Left ventricle myocardium inferior (tissue), 1 donor: ENCODE measurements around the gene MAPK4. TPM values are rescaled to one million over a fixed set of nuclear protein-coding genes. Genes with fewer than 3 reads are reported as not detected.

Source experiments
- DNase-seq: peaks from one replicate; pipeline ENCODE4 v3.0.0-alpha.2; 2020
- H3K27ac ChIP-seq: fragments of 200-600 bp; replicated peaks from 2 replicates; pipeline ENCODE4 v1.8.0; 2021
- H3K27me3 ChIP-seq: fragments of 200-600 bp; 2 replicates; pipeline ENCODE4 v1.8.0; 2021; ENCODE audit warnings: low read depth
- H3K36me3 ChIP-seq: fragments of 200-600 bp; 2 replicates; pipeline ENCODE4 v1.8.0; 2021
- H3K4me1 ChIP-seq: fragments of 200-600 bp; 2 replicates; pipeline ENCODE4 v1.8.0; 2021
- H3K4me3 ChIP-seq: fragments of 200-600 bp; 2 replicates; pipeline ENCODE4 v1.8.0; 2021; ENCODE audit warnings: mild to moderate bottlenecking, moderate library complexity
- H3K9me3 ChIP-seq: fragments of 200-600 bp; replicated peaks from 2 replicates; pipeline ENCODE4 v1.8.0; 2021
- intact Hi-C: fragments of 100-400 bp; cut with micrococcal nuclease; formaldehyde crosslinking; loops from one replicate; pipeline ENCODE4 v1.11.0; 2022
- total RNA-seq: library from RNA; stranded (reverse); fragmentation: NEBNext Ultra II Directional; extraction: Animal tissue kit (Norgen Biotek cat#: 25700); gene quantifications from one replicate; pipeline ENCODE4 v1.2.1, GENCODE V29; 2021
- TF ChIP-seq, protein P1 (sequence below): fragments of 200-600 bp; IDR thresholded peaks from 2 replicates; pipeline ENCODE4 v1.8.0; 2021; ENCODE audit warnings: antibody characterized with exemption, mild to moderate bottlenecking, borderline replicate concordance
- donor health status: DM: no; HTN: yes; CAD: no; lungs with severe emphysema.

MAPK4 gene
- total RNA-seq, 1 donor from 2014 or later: 21.7 TPM

DNA sequence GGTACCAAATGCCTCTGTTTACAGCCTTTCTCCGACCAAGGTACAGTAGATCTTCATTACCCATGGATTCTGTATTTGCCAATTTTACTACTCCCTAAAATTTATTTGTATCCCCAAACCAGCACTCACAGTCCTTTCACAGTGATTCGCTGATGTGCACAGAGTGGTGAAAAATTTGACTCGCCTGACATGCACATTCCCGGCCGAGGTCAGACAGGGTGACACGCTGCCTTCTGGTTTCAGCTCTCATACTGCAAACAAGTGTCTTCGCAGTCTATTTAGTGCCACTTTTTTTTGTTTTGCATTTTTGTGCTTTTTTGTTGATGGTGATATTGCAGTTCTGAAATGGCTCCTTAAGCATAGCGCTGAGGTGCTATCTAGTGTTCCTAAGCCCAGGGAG is 71.0 kb downstream of the MAPK4 start:
- no peaks in the 10 kb centered on the region for H3K27me3 ChIP-seq
- DNase-seq: no peak
- TF ChIP-seq, protein P1, sequence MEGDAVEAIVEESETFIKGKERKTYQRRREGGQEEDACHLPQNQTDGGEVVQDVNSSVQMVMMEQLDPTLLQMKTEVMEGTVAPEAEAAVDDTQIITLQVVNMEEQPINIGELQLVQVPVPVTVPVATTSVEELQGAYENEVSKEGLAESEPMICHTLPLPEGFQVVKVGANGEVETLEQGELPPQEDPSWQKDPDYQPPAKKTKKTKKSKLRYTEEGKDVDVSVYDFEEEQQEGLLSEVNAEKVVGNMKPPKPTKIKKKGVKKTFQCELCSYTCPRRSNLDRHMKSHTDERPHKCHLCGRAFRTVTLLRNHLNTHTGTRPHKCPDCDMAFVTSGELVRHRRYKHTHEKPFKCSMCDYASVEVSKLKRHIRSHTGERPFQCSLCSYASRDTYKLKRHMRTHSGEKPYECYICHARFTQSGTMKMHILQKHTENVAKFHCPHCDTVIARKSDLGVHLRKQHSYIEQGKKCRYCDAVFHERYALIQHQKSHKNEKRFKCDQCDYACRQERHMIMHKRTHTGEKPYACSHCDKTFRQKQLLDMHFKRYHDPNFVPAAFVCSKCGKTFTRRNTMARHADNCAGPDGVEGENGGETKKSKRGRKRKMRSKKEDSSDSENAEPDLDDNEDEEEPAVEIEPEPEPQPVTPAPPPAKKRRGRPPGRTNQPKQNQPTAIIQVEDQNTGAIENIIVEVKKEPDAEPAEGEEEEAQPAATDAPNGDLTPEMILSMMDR: no peak
- H3K4me3 ChIP-seq: no peak overlapping the region
- intact Hi-C loops: no loop called here
- H3K27ac ChIP-seq: peak overlapping the region; percentile 21
- no peaks in the 10 kb centered on the region for H3K36me3 ChIP-seq
- no peaks in the 10 kb centered on the region for H3K9me3 ChIP-seq
- peaks cover 24% of the 10 kb centered on the region for H3K4me1 ChIP-seq

DNA sequence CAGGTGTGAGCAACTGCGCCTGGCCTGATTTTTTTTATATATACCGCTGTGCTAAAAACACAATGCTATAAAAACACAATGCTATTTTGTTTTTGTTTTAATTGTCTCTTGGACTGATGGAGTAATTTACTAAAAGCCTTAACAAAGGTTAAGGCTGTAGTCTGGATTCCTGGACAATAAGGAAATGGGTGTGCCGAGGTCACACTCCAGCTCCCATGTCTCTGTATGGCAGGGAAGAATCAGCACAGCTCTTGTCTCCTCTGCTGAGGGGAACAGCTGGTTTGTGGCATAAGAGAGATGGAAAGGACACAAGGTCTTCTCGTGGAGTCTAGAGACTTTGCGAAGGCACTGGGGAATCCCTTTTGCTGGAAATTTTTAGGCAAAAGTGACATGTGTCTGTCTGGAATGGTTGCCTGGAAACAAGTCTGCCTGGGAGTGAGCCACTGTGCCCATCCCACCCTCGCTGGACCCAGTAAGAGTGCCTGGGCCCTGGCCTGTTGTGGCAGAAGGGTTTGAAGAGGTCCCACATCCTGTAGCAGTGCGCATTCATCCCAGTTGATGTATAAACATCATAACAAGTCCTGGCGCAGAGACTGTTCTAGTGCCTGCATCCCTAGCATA is 73.1 kb downstream of the MAPK4 start:
- Histone ChIP-seq H3K4me1 (peaks cover 41% of the 10 kb centered on the region), H3K36me3 (no peaks in the 10 kb centered on the region), H3K9me3 (no peaks in the 10 kb centered on the region), H3K4me3 (no peak overlapping the region), H3K27ac (no peak overlapping the region), H3K27me3 (no peaks in the 10 kb centered on the region)
- TF ChIP-seq, protein P1: no peak
- intact Hi-C loops: no loop called here
- no peak for DNase-seq

DNA sequence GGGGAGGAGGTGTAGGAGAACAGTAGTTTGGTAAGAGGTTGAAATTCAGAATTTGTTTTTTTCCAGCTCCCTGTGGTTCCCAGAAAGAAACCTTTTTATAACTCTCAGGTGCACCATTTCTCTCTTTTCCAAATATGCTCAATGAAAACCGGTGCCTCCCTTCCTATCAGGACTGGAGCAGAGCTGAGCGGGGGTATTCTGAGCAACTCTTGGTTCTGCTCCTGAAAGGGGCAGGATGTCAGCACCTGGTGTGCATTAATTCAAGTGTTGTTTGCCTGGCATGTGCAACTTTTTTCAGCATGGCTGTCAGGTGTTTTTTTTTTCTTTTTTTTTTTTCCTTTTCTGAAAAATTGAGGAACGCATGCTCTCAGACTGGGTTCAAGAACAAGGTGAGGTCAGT is 74.1 kb downstream of the MAPK4 start:
- TF ChIP-seq, protein P1: no peak
- no peak overlapping the region for H3K4me3 ChIP-seq
- H3K27me3 ChIP-seq: no peaks in the 10 kb centered on the region
- no peaks in the 10 kb centered on the region for H3K36me3 ChIP-seq
- H3K27ac ChIP-seq: no peak overlapping the region
- no peaks in the 10 kb centered on the region for H3K9me3 ChIP-seq
- intact Hi-C loops: no loop called here
- peaks cover 51% of the 10 kb centered on the region for H3K4me1 ChIP-seq
- no peak for DNase-seq

DNA sequence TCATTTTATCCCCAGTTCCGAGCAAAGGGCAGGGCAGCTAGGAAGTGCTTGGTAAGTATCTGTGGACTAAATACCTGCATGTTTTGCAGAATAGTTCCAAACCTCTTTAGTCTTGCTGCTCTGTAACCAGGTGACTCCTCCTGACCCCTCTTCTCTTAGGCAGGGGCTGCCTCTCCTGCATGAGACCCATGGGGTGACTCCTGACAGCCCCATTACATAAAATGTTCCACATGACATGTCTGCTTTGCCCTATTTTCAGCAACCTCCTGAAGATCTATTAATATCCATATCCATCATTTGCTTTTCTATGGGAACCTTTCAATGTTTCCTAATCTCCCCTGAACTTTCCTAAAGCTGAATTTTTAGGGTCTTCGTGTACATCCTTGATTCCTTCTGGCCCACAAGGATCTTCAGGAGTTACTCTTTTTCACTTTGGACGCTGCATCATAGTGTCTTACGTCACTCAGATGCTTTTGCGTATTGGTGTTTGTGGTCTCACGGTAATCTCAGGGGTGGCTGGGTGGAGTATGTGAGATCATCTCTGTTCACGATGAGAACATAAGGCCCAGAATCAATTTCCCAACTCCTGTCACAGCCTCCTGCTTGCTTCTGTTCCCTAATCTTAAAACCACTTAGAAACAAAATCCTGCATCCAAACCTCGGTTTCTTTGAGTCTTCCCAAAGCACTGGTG is 76.6 kb downstream of the MAPK4 start:
- no peak overlapping the region for H3K27ac ChIP-seq
- peaks cover 52% of the 10 kb centered on the region for H3K4me1 ChIP-seq
- H3K9me3 ChIP-seq: no peaks in the 10 kb centered on the region
- no peaks in the 10 kb centered on the region for H3K27me3 ChIP-seq
- H3K4me3 ChIP-seq: no peak overlapping the region
- H3K36me3 ChIP-seq: no peaks in the 10 kb centered on the region
- DNase-seq: no peak
- TF ChIP-seq, protein P1: no peak
- intact Hi-C loops: no loop called here

DNA sequence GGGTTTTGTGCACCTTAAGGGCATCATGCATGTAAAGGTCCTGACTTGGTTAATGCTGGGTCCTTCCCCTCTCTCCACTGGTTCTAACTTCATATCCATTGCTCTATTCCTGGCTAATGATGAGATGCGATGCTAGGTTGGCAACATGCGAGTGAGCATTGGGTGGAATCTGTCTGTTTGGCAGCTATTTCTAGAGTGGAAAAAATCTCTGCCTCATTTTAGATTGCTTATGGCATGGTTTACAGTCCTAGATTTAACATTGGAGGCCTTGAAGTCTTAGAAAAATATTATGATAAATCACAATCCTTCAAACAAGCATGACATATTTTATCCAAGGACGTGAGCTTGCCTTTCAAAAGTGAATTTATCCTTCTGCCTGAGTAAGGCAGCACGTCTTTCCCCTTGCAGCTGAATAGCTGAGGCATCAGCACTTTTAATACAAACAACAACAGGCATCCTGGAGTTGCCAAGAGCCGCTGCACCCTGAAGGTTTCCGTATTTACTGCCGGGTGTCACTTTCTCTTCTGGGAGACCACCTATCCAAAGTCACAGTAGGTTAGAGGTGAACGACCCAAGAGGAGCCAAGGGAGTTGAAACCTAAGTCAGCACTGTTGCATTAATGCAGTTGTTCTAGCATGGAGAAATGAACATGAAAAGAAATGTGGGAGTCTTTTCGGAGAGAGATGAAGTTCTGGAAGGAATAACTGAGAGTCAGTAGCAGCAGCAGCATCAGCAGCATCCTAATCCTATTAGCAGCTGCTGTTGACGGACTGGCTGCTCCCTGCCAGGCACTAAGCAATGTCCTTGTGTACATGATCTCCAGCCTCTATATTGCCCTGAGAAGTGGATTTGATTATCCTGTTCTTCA is 78.4 kb downstream of the MAPK4 start:
- Histone ChIP-seq H3K27me3 (no peaks in the 10 kb centered on the region), H3K4me1 (peaks cover 44% of the 10 kb centered on the region), H3K36me3 (no peaks in the 10 kb centered on the region), H3K4me3 (no peak overlapping the region), H3K9me3 (no peaks in the 10 kb centered on the region), H3K27ac (peak overlapping the region; percentile 18)
- DNase-seq: no peak
- intact Hi-C loops: no loop called here
- TF ChIP-seq, protein P1: no peak
